Endothelial cell of umbilical vein (primary cell): ENCODE results near the gene HDAC1. TPM values are rescaled to one million over a fixed set of nuclear protein-coding genes. Genes with fewer than 3 reads are reported as not detected.
"Not testable (repeated sequence)": the region's sequence is repeated elsewhere in the genome, so short reads cannot be mapped to it uniquely, and the experiment has no call there.

Source experiments
- BruUV-seq: library from RNA; stranded (reverse); fragments of 400-500 nt; replicated peaks from 2 replicates; lab custom pipeline; 2021; lab: Mats Ljungman, UMichigan
- CTCF ChIA-PET: fragments of 300-600, 350-600 bp; sonication (Branson Sonifier 250); formaldehyde crosslinking; loops from one replicate; lab custom pipeline; 2021; ENCODE audit warnings: antibody characterized with exemption, inconsistent platforms; lab: Charles Lee
- POLR2A ChIA-PET: fragments of 300-600, 350-600 bp; sonication (Branson Sonifier 250); formaldehyde crosslinking; loops from one replicate; lab custom pipeline; 2021; ENCODE audit warnings: antibody characterized with exemption, inconsistent platforms; lab: Charles Lee
- DNase-seq: peaks from one replicate; pipeline ENCODE4 v3.0.0-alpha.2; 2011; ENCODE audit warnings: low read depth, low spot score
- FAIRE-seq: peaks from 2 replicates; lab custom pipeline; 2011; peaks lifted over from hg19 to GRCh38; lab: Jason Lieb, UNC
- H2AFZ ChIP-seq: 2 replicates; pipeline ENCODE4 v1.6.0; 2012; ENCODE audit warnings: low read depth, low read length, control low read depth, inconsistent platforms
- H3K27ac ChIP-seq: 2 replicates; pipeline ENCODE4 v1.5.1; 2011; ENCODE audit warnings: low read depth, mild to moderate bottlenecking, control low read depth, low read length, moderate library complexity; ENCODE audit not compliant: insufficient read depth
- H3K27me3 ChIP-seq, 2 experiments: 2 replicates each; pipeline versions ENCODE4 v1.6.0 to v1.6.1; 2011; ENCODE audit warnings: low read length in 2 of 2, mixed read lengths in 1 of 2; ENCODE audit not compliant: control insufficient read depth in 2 of 2, insufficient read depth in 2 of 2
- H3K36me3 ChIP-seq, 2 experiments: 2 replicates in 1 of 2; 3 replicates in 1 of 2; pipeline ENCODE4 v1.5.1; 2011; ENCODE audit warnings: low read length in 2 of 2, mild to moderate bottlenecking in 1 of 2, moderate library complexity in 1 of 2; ENCODE audit not compliant: control insufficient read depth in 2 of 2, insufficient read depth in 2 of 2; ENCODE audit errors: extremely low read depth in 1 of 2
- H3K4me1 ChIP-seq: 3 replicates; pipeline ENCODE4 v1.5.1; 2011; ENCODE audit warnings: mild to moderate bottlenecking, low read length; ENCODE audit not compliant: control insufficient read depth, insufficient read depth; ENCODE audit errors: extremely low read depth
- H3K4me2 ChIP-seq: 2 replicates; pipeline ENCODE4 v1.6.1; 2011; ENCODE audit warnings: low read length, control low read depth, mixed read lengths; ENCODE audit not compliant: insufficient read depth
- H3K4me3 ChIP-seq, 3 experiments: fragments of 200-600 bp in 1 of 3; sonication (generic), shearing (Covaris generic) in 1 of 3; replicated peaks in 1 of 3; 2 replicates each; pipeline ENCODE4 v1.5.1; 2011 to 2016; ENCODE audit warnings: control low read depth in 3 of 3, low read length in 3 of 3, mild to moderate bottlenecking in 2 of 3, inconsistent platforms in 1 of 3, low read depth in 1 of 3, moderate library complexity in 1 of 3; ENCODE audit not compliant: insufficient read depth in 1 of 3
- H3K79me2 ChIP-seq: 2 replicates; pipeline ENCODE4 v1.6.0; 2012; ENCODE audit warnings: low read length, inconsistent platforms; ENCODE audit not compliant: control insufficient read depth, insufficient read depth
- H3K9ac ChIP-seq: replicated peaks from 2 replicates; pipeline ENCODE3; 2011; ENCODE audit warnings: low read length, control low read depth; ENCODE audit not compliant: insufficient read depth; ENCODE audit errors: extremely low read depth
- H3K9me1 ChIP-seq: replicated peaks from 3 replicates; pipeline ENCODE4 v1.6.0; 2011; ENCODE audit warnings: mild to moderate bottlenecking, low read length; ENCODE audit not compliant: control insufficient read depth, insufficient read depth; ENCODE audit errors: extremely low read depth
- H3K9me3 ChIP-seq: replicated peaks from 2 replicates; pipeline ENCODE4 v1.5.1; 2012; ENCODE audit warnings: low read length, inconsistent platforms; ENCODE audit not compliant: control insufficient read depth, insufficient read depth
- H4K20me1 ChIP-seq: replicated peaks from 2 replicates; pipeline ENCODE3; 2011; ENCODE audit warnings: mild to moderate bottlenecking, low read length; ENCODE audit not compliant: control insufficient read depth, insufficient read depth; ENCODE audit errors: extremely low read depth
- CTCF ChIP-seq, 2 donors: IDR thresholded peaks; 1 replicate in 1 of 2; 2 replicates in 1 of 2; pipeline ENCODE4 v1.5.1; 2011; ENCODE audit warnings: low read length in 2 of 2, mild to moderate bottlenecking in 2 of 2, moderate library complexity in 2 of 2, control low read depth in 1 of 2, inconsistent platforms in 1 of 2, low read depth in 1 of 2; ENCODE audit not compliant: insufficient read depth in 1 of 2; ENCODE audit errors: extremely low read depth in 1 of 2
- EZH2 ChIP-seq: IDR thresholded peaks from 2 replicates; pipeline ENCODE4 v1.6.1; 2012; ENCODE audit warnings: borderline replicate concordance, low read depth, mild to moderate bottlenecking, moderate library complexity, low read length, inconsistent platforms; ENCODE audit not compliant: severe bottlenecking
- FOS ChIP-seq: IDR thresholded peaks from 2 replicates; pipeline ENCODE4 v1.6.1; 2011; ENCODE audit warnings: mild to moderate bottlenecking, low read length, moderate library complexity, borderline replicate concordance; ENCODE audit not compliant: insufficient read depth
- GATA2 ChIP-seq: IDR thresholded peaks from 2 replicates; pipeline ENCODE4 v1.7.0; 2011; ENCODE audit warnings: low read depth, mild to moderate bottlenecking, moderate library complexity, mixed read lengths, low read length; ENCODE audit not compliant: insufficient read length, insufficient read depth
- JUN ChIP-seq: IDR thresholded peaks from 2 replicates; pipeline ENCODE4 v1.6.1; 2011; ENCODE audit warnings: borderline replicate concordance, low read depth; ENCODE audit not compliant: insufficient read length, insufficient read depth
- MAX ChIP-seq: IDR thresholded peaks from 2 replicates; pipeline ENCODE4 v1.6.1; 2011; ENCODE audit not compliant: insufficient read depth, insufficient read length
- MYC ChIP-seq: IDR thresholded peaks from one replicate; pipeline ENCODE4 v1.6.1; 2011; ENCODE audit warnings: mild to moderate bottlenecking, low read depth, low read length
- POLR2A ChIP-seq: IDR thresholded peaks from 2 replicates; pipeline ENCODE4 v1.6.1; 2012; ENCODE audit warnings: low read depth, mild to moderate bottlenecking, control low read depth, low read length
- POLR2AphosphoS5 ChIP-seq: IDR thresholded peaks from 2 replicates; pipeline ENCODE4 v1.6.1; 2012; ENCODE audit warnings: low read depth, mild to moderate bottlenecking, control low read depth, low read length, moderate library complexity; ENCODE audit not compliant: insufficient read depth
- dilution Hi-C: fragments of 300-500 bp; cut with MboI; formaldehyde crosslinking; loops from one replicate; pipeline ENCODE4 v1.15.0; 2019; ENCODE audit warnings: low sequenced_read_pairs; ENCODE audit not compliant: extremely low pct_ligation_motif_present
- intact Hi-C: fragments of 100-400 bp; cut with micrococcal nuclease; formaldehyde crosslinking; loops from one replicate; pipeline ENCODE4 v1.10.0; 2022
- polyA plus RNA-seq, 4 experiments: library from polyadenylated mRNA; depleted of rRNA in 3 of 4; stranded (reverse) in 3 of 4; unstranded in 1 of 4; fragments of >200 nt; gene quantifications; 2 replicates each; pipeline versions ENCODE4 v1.2.1 to v1.2.3, GENCODE V29; 2011 to 2012; ENCODE audit warnings: missing spikeins in 1 of 4
- total RNA-seq: library from RNA; stranded (reverse); gene quantifications from 2 replicates; pipeline ENCODE4 v1.2.3, GENCODE V29; 2021

Gene HDAC1
- total and polyA plus RNA-seq, 2 donors (not counting 3 experiments of a cell fraction or from before 2014, with no cell fraction given) = 138 to 141 TPM

- ChIA-PET CTCF (interaction anchor here (0.6 to 2.8 kb wide), 7 partner anchors 9 to 138 kb away, joined by 3 to 9 read pairs (median 5); partner anchors contain the start of genes MARCKSL1 and TSSK3), POLR2A (interaction anchor here (4.4 kb wide), 1 partner anchor 18 kb away, joined by 50 read pairs; the partner anchor contains the start of gene MARCKSL1)
- H2AFZ ChIP-seq = no peak overlapping the region
- H3K9me3 ChIP-seq = no peaks in the 10 kb centered on the region
- H3K4me2 ChIP-seq = no peak overlapping the region
- peaks cover 26% of the 10 kb centered on the region for H3K4me1 ChIP-seq
- H3K79me2 ChIP-seq = no peaks in the 10 kb centered on the region
- H3K4me3 ChIP-seq = no peak overlapping the region
- no peaks in the 10 kb centered on the region for H3K9me1 ChIP-seq
- no peak for FAIRE-seq
- TF ChIP-seq EZH2 (no peak), MAX (no peak), JUN (no peak), MYC (no peak), FOS (no peak), POLR2AphosphoS5 (no peak), POLR2A (no peak), GATA2 (no peak), CTCF (IDR thresholded peaks at IDR 0.05; ENCODE audit: extremely low read depth in 1 of 2, insufficient read depth in 1 of 2, low read depth in 1 of 2, low read length in 2 of 2) (no peak)
- no peaks in the 10 kb centered on the region for H4K20me1 ChIP-seq
- no peaks in the 10 kb centered on the region for H3K36me3 ChIP-seq
- H3K27ac ChIP-seq = no peak overlapping the region
- BruUV-seq = no TSS peak
- H3K27me3 ChIP-seq = no peaks in the 10 kb centered on the region
- H3K9ac ChIP-seq = no peak overlapping the region
- peak; percentile 26 for DNase-seq
- dilution Hi-C loops = no loop called here
- intact Hi-C loops = no loop called here
Observed at GRCh38 chr1:32353886-32354570, 62.1 kb downstream of the HDAC1 start.

- H3K9me3 ChIP-seq, POLR2A ChIA-PET, H4K20me1 ChIP-seq, BruUV-seq, H3K9me1 ChIP-seq, CTCF ChIA-PET, H3K27ac ChIP-seq, dilution Hi-C loops, DNase-seq, H3K4me2 ChIP-seq, H3K27me3 ChIP-seq, intact Hi-C loops, FAIRE-seq, H3K36me3 ChIP-seq, H3K9ac ChIP-seq, H3K4me3 ChIP-seq, H2AFZ ChIP-seq, H3K79me2 ChIP-seq: not testable (repeated sequence)
- peaks cover 12% of the 10 kb centered on the region for H3K4me1 ChIP-seq
Observed at GRCh38 chr1:32355778-32356177, 63.9 kb downstream of the HDAC1 start.
